Right ventricle myocardium inferior (tissue), 1 donor: ENCODE results near the gene KCP. TPM values are rescaled to one million over a fixed set of nuclear protein-coding genes. Genes with fewer than 3 reads are reported as not detected.
A peak's percentile ranks its signal among the peaks of the same experiment; 100 is the strongest.

Experiments used
- ATAC-seq: fragments of 200-7000 bp; cut with Tn5 transposase; one replicate; pipeline ENCODE4 v1.9.1; 2020; ENCODE audit warnings: mild to moderate bottlenecking, moderate library complexity
- DNase-seq: peaks from one replicate; pipeline ENCODE4 v3.0.0; 2021; ENCODE audit errors: missing footprints
- intact Hi-C: fragments of 100-400 bp; cut with DNase I; formaldehyde crosslinking; loops from one replicate; pipeline ENCODE4 v1.11.0; 2022
- total RNA-seq: library from RNA; stranded (reverse); fragmentation: NEBNext Ultra II Directional; extraction: Animal tissue kit (Norgen Biotek cat#: 25700); gene quantifications from one replicate; pipeline ENCODE4 v1.2.1, GENCODE V29; 2021
- donor health status: DM: no; HTN: yes; CAD: no; lungs with severe emphysema.

Gene KCP
- total RNA-seq, 1 donor from 2014 or later: 0.11 TPM

- ATAC-seq (no peak), DNase-seq (peak; percentile 27)
- intact Hi-C loops: loop anchor here (5.0 kb wide), 3 partner anchors 89 to 404 kb away; partner anchors contain the start of genes CCDC136 and METTL2B
These were observed 29.6 kb downstream of the KCP start for GRCh38 chr7:128880791-128881457.

GRCh38 chr7:128879939-128880746 lies 30.4 kb downstream of the KCP start:
- intact Hi-C loops: loop anchor here (5.0 kb wide), 3 partner anchors 88 to 403 kb away; partner anchors contain the start of genes CCDC136 and METTL2B
- peak; percentile 87 for ATAC-seq
- DNase-seq: peak; percentile 76

GRCh38 chr7:128879461-128879938 lies 31.0 kb downstream of the KCP start:
- DNase-seq (peak; percentile 46), ATAC-seq (no peak)
- intact Hi-C loops: no loop called here

- peak; percentile 18 for DNase-seq
- intact Hi-C loops: no loop called here
These were observed 32.0 kb downstream of the KCP start for GRCh38 chr7:128878226-128879105.

GRCh38 chr7:128877756-128878120 lies 32.8 kb downstream of the KCP start:
- intact Hi-C loops: no loop called here
- ATAC-seq (no peak), DNase-seq (no peak)

More at GRCh38 chr7:128878226-128879105, 32.0 kb downstream of the KCP start:
- ATAC-seq: no peak

- ATAC-seq (no peak), DNase-seq (peak; percentile 67)
- intact Hi-C loops: no loop called here
These were observed 33.3 kb downstream of the KCP start for GRCh38 chr7:128876978-128877755.

- DNase-seq (peak; percentile 45), ATAC-seq (no peak)
- intact Hi-C loops: no loop called here
These were observed 33.9 kb downstream of the KCP start for GRCh38 chr7:128876586-128876977.

- intact Hi-C loops: no loop called here
- ATAC-seq (no peak), DNase-seq (no peak)
These were observed 34.4 kb downstream of the KCP start for GRCh38 chr7:128876127-128876526.

GRCh38 chr7:128875523-128875948 lies 35.0 kb downstream of the KCP start:
- ATAC-seq: no peak
- intact Hi-C loops: no loop called here
- peak; percentile 23 for DNase-seq

GRCh38 chr7:128874140-128875031 lies 36.1 kb downstream of the KCP start:
- DNase-seq (peak; percentile 61), ATAC-seq (no peak)
- intact Hi-C loops: no loop called here

- no peak for DNase-seq
- intact Hi-C loops: no loop called here
- no peak for ATAC-seq
These were observed 37.3 kb downstream of the KCP start for GRCh38 chr7:128873234-128873633.

- intact Hi-C loops: no loop called here
- DNase-seq (no peak), ATAC-seq (no peak)
These were observed 38.1 kb downstream of the KCP start for GRCh38 chr7:128872394-128872824.

- DNase-seq (no peak), ATAC-seq (no peak)
- intact Hi-C loops: no loop called here
These were observed 39.5 kb downstream of the KCP start for GRCh38 chr7:128871050-128871449.

GRCh38 chr7:128869944-128870285 lies 40.6 kb downstream of the KCP start:
- intact Hi-C loops: no loop called here
- DNase-seq (no peak), ATAC-seq (no peak)

GRCh38 chr7:128869138-128869943 lies 41.2 kb downstream of the KCP start:
- peak; percentile 86 for ATAC-seq
- intact Hi-C loops: no loop called here
- no peak for DNase-seq

- ATAC-seq (peak; percentile 1), DNase-seq (no peak)
- intact Hi-C loops: no loop called here
These were observed 41.8 kb downstream of the KCP start for GRCh38 chr7:128868624-128869137.
